HEK293 (cell line): ENCODE data around the gene RHBDF2.

Experiments
- CTCF ChIA-PET: fragments of 350-600 bp; formaldehyde crosslinking; extraction: SDS; loops from one replicate; lab custom pipeline; 2021; ENCODE audit warnings: antibody characterized with exemption; lab: Yijun Ruan, JAX
- POLR2A ChIA-PET: fragments of 300-600 bp; formaldehyde crosslinking; extraction: SDS; loops from one replicate; lab custom pipeline; 2020; ENCODE audit warnings: antibody characterized with exemption, inconsistent platforms; lab: Yijun Ruan, JAX
- H3K27ac ChIP-seq: fragments of 200-500 bp; sonication (Bioruptor generic); 2 replicates; pipeline ENCODE4 v1.5.1; 2014; ENCODE audit warnings: low read depth, low read length, control low read depth, inconsistent platforms; ENCODE audit errors: extremely low read depth
- H3K36me3 ChIP-seq, 2 experiments: fragments of 200-500 bp in 1 of 2; sonication (Bioruptor generic) in 1 of 2; 1 replicate in 1 of 2; 2 replicates in 1 of 2; pipeline ENCODE4 v1.5.1; 2014 to 2017; ENCODE audit warnings: inconsistent platforms in 2 of 2, low read length in 2 of 2; ENCODE audit not compliant: control insufficient read depth in 2 of 2, insufficient read depth in 1 of 2
- H3K4me1 ChIP-seq: fragments of 200-500 bp; sonication (Bioruptor generic); 2 replicates; pipeline ENCODE4 v1.5.1; 2014; ENCODE audit warnings: mild to moderate bottlenecking, low read length, inconsistent platforms; ENCODE audit not compliant: control insufficient read depth, insufficient read depth
- H3K4me3 ChIP-seq: 2 replicates; pipeline ENCODE4 v1.5.1; 2011; ENCODE audit warnings: low read depth, mild to moderate bottlenecking, control low read depth, low read length, moderate library complexity
- H3K9me3 ChIP-seq: fragments of 200-500 bp; sonication (Bioruptor generic); 2 replicates; pipeline ENCODE4 v1.5.1; 2014; ENCODE audit warnings: low read depth, low read length, inconsistent platforms; ENCODE audit not compliant: control insufficient read depth, insufficient read depth
- BCL11B ChIP-seq: fragments of 450-650 bp; formaldehyde crosslinking; IDR thresholded peaks from 2 replicates; pipeline ENCODE4 v1.5.1; 2016; ENCODE audit warnings: low read depth, missing biosample characterization, missing genetic modification characterization
- HOXD13 ChIP-seq: sonication (generic); formaldehyde crosslinking; IDR thresholded peaks from 2 replicates; pipeline ENCODE4 v1.8.0; 2022; ENCODE audit warnings: missing genetic modification reagents, borderline replicate concordance
- OSR2 ChIP-seq: fragments of 450-650 bp; formaldehyde crosslinking; IDR thresholded peaks from 2 replicates; pipeline ENCODE4 v1.5.1; 2016; ENCODE audit warnings: missing biosample characterization, missing genetic modification characterization
- PRDM4 ChIP-seq: fragments of 450-650 bp; formaldehyde crosslinking; IDR thresholded peaks from 2 replicates; pipeline ENCODE4 v1.5.1; 2017; ENCODE audit warnings: missing biosample characterization, missing genetic modification characterization
- SALL2 ChIP-seq: fragments of 450-650 bp; formaldehyde crosslinking; IDR thresholded peaks from 2 replicates; pipeline ENCODE4 v1.5.0; 2017; ENCODE audit warnings: missing biosample characterization, mild to moderate bottlenecking, missing genetic modification characterization, borderline replicate concordance
- ZBTB44 ChIP-seq: fragments of 450-650 bp; IDR thresholded peaks from 2 replicates; pipeline ENCODE4 v1.5.1; 2018; ENCODE audit warnings: missing biosample characterization, mild to moderate bottlenecking, missing genetic modification characterization
- ZFP41 ChIP-seq: fragments of 450-650 bp; formaldehyde crosslinking; IDR thresholded peaks from 2 replicates; pipeline ENCODE4 v1.5.1; 2016; ENCODE audit warnings: missing biosample characterization, missing genetic modification characterization, borderline replicate concordance
- ZNF146 ChIP-seq: fragments of 450-650 bp; formaldehyde crosslinking; IDR thresholded peaks from 2 replicates; pipeline ENCODE4 v1.5.1; 2016; ENCODE audit warnings: missing biosample characterization, missing genetic modification characterization
- ZNF169 ChIP-seq: fragments of 450-650 bp; formaldehyde crosslinking; IDR thresholded peaks from 2 replicates; pipeline ENCODE4 v1.5.1; 2016; ENCODE audit warnings: missing biosample characterization, missing genetic modification characterization
- ZNF302 ChIP-seq: fragments of 450-650 bp; formaldehyde crosslinking; IDR thresholded peaks from 2 replicates; pipeline ENCODE4 v1.5.1; 2016; ENCODE audit warnings: missing biosample characterization, missing genetic modification characterization, low read depth
- ZNF324 ChIP-seq: fragments of 450-650 bp; formaldehyde crosslinking; IDR thresholded peaks from 2 replicates; pipeline ENCODE4 v1.5.1; 2016; ENCODE audit warnings: missing biosample characterization, missing genetic modification characterization
- ZNF621 ChIP-seq: fragments of 450-650 bp; formaldehyde crosslinking; IDR thresholded peaks from 2 replicates; pipeline ENCODE4 v1.5.1; 2017; ENCODE audit warnings: missing biosample characterization, missing genetic modification characterization
- ZNF626 ChIP-seq: fragments of 450-650 bp; sonication (Bioruptor Pico); formaldehyde crosslinking; IDR thresholded peaks from 2 replicates; pipeline ENCODE4 v1.5.1; 2018; ENCODE audit warnings: missing biosample characterization, missing genetic modification characterization, inconsistent platforms
- ZNF704 ChIP-seq: fragments of 450-650 bp; formaldehyde crosslinking; IDR thresholded peaks from 2 replicates; pipeline ENCODE4 v1.5.1; 2016; ENCODE audit warnings: missing biosample characterization, missing genetic modification characterization
- ZNF747 ChIP-seq: fragments of 450-650 bp; formaldehyde crosslinking; IDR thresholded peaks from 2 replicates; pipeline ENCODE4 v1.5.1; 2016; ENCODE audit warnings: missing biosample characterization, missing genetic modification characterization
- ZSCAN23 ChIP-seq: fragments of 450-650 bp; formaldehyde crosslinking; IDR thresholded peaks from 2 replicates; pipeline ENCODE4 v1.5.1; 2016; ENCODE audit warnings: missing biosample characterization, missing genetic modification characterization
- TF ChIP-seq, protein P1 (sequence below): fragments of 450-650 bp; formaldehyde crosslinking; IDR thresholded peaks from 2 replicates; pipeline ENCODE4 v1.5.1; 2017; ENCODE audit warnings: missing biosample characterization, missing genetic modification characterization
- TF ChIP-seq, protein P2 (sequence below): fragments of 450-650 bp; formaldehyde crosslinking; IDR thresholded peaks from 2 replicates; pipeline ENCODE4 v1.5.1; 2016; ENCODE audit warnings: missing biosample characterization, missing genetic modification characterization
- TF ChIP-seq, protein P3 (sequence below): fragments of 450-650 bp; formaldehyde crosslinking; IDR thresholded peaks from 2 replicates; pipeline ENCODE4 v1.5.1; 2016; ENCODE audit warnings: missing biosample characterization, missing genetic modification characterization

RHBDF2 gene

GRCh38 chr17:76435751-76436150, 65.5 kb downstream of the RHBDF2 start (continued):
- TF ChIP-seq, protein P1, sequence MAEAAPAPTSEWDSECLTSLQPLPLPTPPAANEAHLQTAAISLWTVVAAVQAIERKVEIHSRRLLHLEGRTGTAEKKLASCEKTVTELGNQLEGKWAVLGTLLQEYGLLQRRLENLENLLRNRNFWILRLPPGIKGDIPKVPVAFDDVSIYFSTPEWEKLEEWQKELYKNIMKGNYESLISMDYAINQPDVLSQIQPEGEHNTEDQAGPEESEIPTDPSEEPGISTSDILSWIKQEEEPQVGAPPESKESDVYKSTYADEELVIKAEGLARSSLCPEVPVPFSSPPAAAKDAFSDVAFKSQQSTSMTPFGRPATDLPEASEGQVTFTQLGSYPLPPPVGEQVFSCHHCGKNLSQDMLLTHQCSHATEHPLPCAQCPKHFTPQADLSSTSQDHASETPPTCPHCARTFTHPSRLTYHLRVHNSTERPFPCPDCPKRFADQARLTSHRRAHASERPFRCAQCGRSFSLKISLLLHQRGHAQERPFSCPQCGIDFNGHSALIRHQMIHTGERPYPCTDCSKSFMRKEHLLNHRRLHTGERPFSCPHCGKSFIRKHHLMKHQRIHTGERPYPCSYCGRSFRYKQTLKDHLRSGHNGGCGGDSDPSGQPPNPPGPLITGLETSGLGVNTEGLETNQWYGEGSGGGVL (tag by site-specific recombination) = no peak
- no peak for TF ChIP-seq HOXD13 (CRISPR knock-in tag)

GRCh38 chr17:76434870-76435269, 66.4 kb downstream of the RHBDF2 start:
- TF ChIP-seq ZSCAN23 (tag by site-specific recombination) (no peak), BCL11B (no peak), OSR2 (no peak)
- TF ChIP-seq, protein P2, sequence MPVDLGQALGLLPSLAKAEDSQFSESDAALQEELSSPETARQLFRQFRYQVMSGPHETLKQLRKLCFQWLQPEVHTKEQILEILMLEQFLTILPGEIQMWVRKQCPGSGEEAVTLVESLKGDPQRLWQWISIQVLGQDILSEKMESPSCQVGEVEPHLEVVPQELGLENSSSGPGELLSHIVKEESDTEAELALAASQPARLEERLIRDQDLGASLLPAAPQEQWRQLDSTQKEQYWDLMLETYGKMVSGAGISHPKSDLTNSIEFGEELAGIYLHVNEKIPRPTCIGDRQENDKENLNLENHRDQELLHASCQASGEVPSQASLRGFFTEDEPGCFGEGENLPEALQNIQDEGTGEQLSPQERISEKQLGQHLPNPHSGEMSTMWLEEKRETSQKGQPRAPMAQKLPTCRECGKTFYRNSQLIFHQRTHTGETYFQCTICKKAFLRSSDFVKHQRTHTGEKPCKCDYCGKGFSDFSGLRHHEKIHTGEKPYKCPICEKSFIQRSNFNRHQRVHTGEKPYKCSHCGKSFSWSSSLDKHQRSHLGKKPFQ (tag by site-specific recombination) = no peak
- TF ChIP-seq, protein P3, sequence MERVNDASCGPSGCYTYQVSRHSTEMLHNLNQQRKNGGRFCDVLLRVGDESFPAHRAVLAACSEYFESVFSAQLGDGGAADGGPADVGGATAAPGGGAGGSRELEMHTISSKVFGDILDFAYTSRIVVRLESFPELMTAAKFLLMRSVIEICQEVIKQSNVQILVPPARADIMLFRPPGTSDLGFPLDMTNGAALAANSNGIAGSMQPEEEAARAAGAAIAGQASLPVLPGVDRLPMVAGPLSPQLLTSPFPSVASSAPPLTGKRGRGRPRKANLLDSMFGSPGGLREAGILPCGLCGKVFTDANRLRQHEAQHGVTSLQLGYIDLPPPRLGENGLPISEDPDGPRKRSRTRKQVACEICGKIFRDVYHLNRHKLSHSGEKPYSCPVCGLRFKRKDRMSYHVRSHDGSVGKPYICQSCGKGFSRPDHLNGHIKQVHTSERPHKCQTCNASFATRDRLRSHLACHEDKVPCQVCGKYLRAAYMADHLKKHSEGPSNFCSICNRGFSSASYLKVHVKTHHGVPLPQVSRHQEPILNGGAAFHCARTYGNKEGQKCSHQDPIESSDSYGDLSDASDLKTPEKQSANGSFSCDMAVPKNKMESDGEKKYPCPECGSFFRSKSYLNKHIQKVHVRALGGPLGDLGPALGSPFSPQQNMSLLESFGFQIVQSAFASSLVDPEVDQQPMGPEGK (tag by site-specific recombination) = no peak
- H3K27ac ChIP-seq = no peak overlapping the region

DNA sequence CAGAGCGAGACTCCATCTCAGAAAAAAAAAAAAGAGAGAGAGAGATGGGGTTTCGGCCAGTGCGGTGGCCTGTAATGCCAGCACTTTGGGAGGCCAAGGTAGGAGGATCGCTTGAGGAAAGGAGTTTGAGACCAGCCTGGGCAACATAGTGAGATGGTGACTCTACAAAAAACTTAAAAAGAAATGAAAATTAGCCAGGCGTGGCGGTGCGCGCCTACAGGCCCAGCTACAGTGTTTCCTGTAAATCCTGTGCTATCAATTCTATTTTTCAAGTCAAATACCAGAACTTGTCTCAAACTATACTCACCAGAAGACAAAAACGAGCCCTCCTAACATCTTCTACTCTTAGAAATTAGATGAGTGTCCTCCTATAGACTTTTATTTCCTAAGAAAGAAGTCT, 67.5 kb downstream of the RHBDF2 start:
- ChIA-PET POLR2A (no interaction called here), CTCF (no interaction called here)
- H3K4me1 ChIP-seq = peaks cover 14% of the 10 kb centered on the region
- no peaks in the 10 kb centered on the region for H3K9me3 ChIP-seq
- no peak overlapping the region for H3K27ac ChIP-seq
- H3K36me3 ChIP-seq = peaks cover 0 to 9% of the 10 kb centered on the region in 2 experiments; a peak in 1 of 3 replicates
- no peak overlapping the region for H3K4me3 ChIP-seq
- TF ChIP-seq ZNF747 = no peak
- TF ChIP-seq ZBTB44 (tag by site-specific recombination) = no peak
- no peak for TF ChIP-seq ZFP41 (tag by site-specific recombination)
- no peak for TF ChIP-seq ZNF146 (tag by site-specific recombination)
- TF ChIP-seq ZNF704 (tag by site-specific recombination) = no peak
- no peak for TF ChIP-seq PRDM4 (tag by site-specific recombination)
- TF ChIP-seq ZNF324 (tag by site-specific recombination) = no peak
- TF ChIP-seq SALL2 (tag by site-specific recombination) = no peak
- no peak for TF ChIP-seq ZNF169 (tag by site-specific recombination)
- TF ChIP-seq ZNF621 = no peak
- TF ChIP-seq, protein P2 (tag by site-specific recombination) = no peak
- no peak for TF ChIP-seq ZNF626 (tag by site-specific recombination)
- TF ChIP-seq ZNF302 (tag by site-specific recombination) = no peak

More at GRCh38 chr17:76434870-76435269, 66.4 kb downstream of the RHBDF2 start:
- H3K4me1 ChIP-seq = peaks cover 21% of the 10 kb centered on the region
- ChIA-PET POLR2A (interaction anchor here (0.6 to 0.7 kb wide), 2 partner anchors 32 to 142 kb away, joined by 3 to 4 read pairs; partner anchors contain the start of gene AANAT), CTCF (interaction anchor here (0.6 to 2.6 kb wide), 12 partner anchors 10 to 721 kb away, joined by 3 to 15 read pairs (median 4); no protein-coding TSS in a partner anchor)
- H3K4me3 ChIP-seq = no peak overlapping the region
- H3K9me3 ChIP-seq = no peaks in the 10 kb centered on the region
- peaks cover 0 to 9% of the 10 kb centered on the region in 2 experiments; a peak in 1 of 3 replicates for H3K36me3 ChIP-seq
